Loucy (cell line): ENCODE measurements around the gene LDLRAD4.

Experiments
- H2AFZ ChIP-seq: fragments of 200-600 bp; sonication (generic); 2 replicates; pipeline ENCODE4 v1.6.0; 2016; ENCODE audit warnings: antibody characterized with exemption, mild to moderate bottlenecking, low read length, moderate library complexity
- H3F3A ChIP-seq: fragments of 200-600 bp; 2 replicates; pipeline ENCODE4 v1.6.0; 2016; ENCODE audit warnings: antibody characterized with exemption, low read depth, mild to moderate bottlenecking
- H3K27me3 ChIP-seq: fragments of 200-600 bp; sonication (generic); 2 replicates; pipeline ENCODE4 v1.6.1; 2014; ENCODE audit warnings: low read length, mild to moderate bottlenecking; ENCODE audit not compliant: insufficient read depth, poor library complexity, severe bottlenecking
- H3K36me3 ChIP-seq: fragments of 200-600 bp; sonication (generic); 2 replicates; pipeline ENCODE4 v1.6.1; 2016; ENCODE audit warnings: low read length; ENCODE audit not compliant: insufficient read depth
- H3K4me1 ChIP-seq: fragments of 200-600 bp; sonication (generic); 2 replicates; pipeline ENCODE4 v1.5.1; 2014; ENCODE audit warnings: low read length, mild to moderate bottlenecking; ENCODE audit not compliant: insufficient read depth, poor library complexity, severe bottlenecking
- H3K4me2 ChIP-seq: fragments of 200-600 bp; sonication (generic); 2 replicates; pipeline ENCODE4 v1.6.0; 2014; ENCODE audit warnings: antibody characterized with exemption, low read length, low read depth, mild to moderate bottlenecking; ENCODE audit not compliant: poor library complexity, severe bottlenecking
- H3K4me3 ChIP-seq: fragments of 200-600 bp; sonication (generic); 2 replicates; pipeline ENCODE4 v1.5.1; 2014; ENCODE audit warnings: low read length, mild to moderate bottlenecking, mixed read lengths; ENCODE audit not compliant: poor library complexity, severe bottlenecking
- H3K79me2 ChIP-seq: fragments of 200-600 bp; sonication (generic); 2 replicates; pipeline ENCODE4 v1.6.1; 2014; ENCODE audit warnings: low read length; ENCODE audit not compliant: insufficient read depth
- H3K9ac ChIP-seq: fragments of 200-600 bp; sonication (generic); 2 replicates; pipeline ENCODE4 v1.6.0; 2014; ENCODE audit warnings: mild to moderate bottlenecking, low read depth, low read length, moderate library complexity; ENCODE audit not compliant: poor library complexity, severe bottlenecking
- H3K9me2 ChIP-seq: fragments of 200-600 bp; sonication (generic); replicated peaks from 2 replicates; pipeline ENCODE4 v1.6.1; 2016; ENCODE audit warnings: low read depth, low read length, mixed read lengths
- H3K9me3 ChIP-seq: fragments of 200-600 bp; sonication (generic); 2 replicates; pipeline ENCODE4 v1.6.1; 2014; ENCODE audit warnings: mild to moderate bottlenecking, antibody characterized with exemption, low read length, low read depth; ENCODE audit not compliant: insufficient read depth
- H4K20me1 ChIP-seq: fragments of 200-600 bp; sonication (generic); 2 replicates; pipeline ENCODE4 v1.6.0; 2014; ENCODE audit warnings: antibody characterized with exemption, low read length, mild to moderate bottlenecking; ENCODE audit not compliant: insufficient read depth, poor library complexity, severe bottlenecking
- CTCF ChIP-seq: fragments of 200-600 bp; sonication (generic); conservative IDR thresholded peaks from 2 replicates; pipeline ENCODE4 v1.5.1; 2014; ENCODE audit warnings: mild to moderate bottlenecking, antibody characterized with exemption, low read length
- EZH2phosphoT487 ChIP-seq: fragments of 200-600 bp; IDR thresholded peaks from 2 replicates; pipeline ENCODE4 v1.6.1; 2018; ENCODE audit warnings: antibody characterized with exemption, mild to moderate bottlenecking, moderate library complexity, borderline replicate concordance

Gene LDLRAD4

GRCh38 chr18:13527730-13528129 lies 309.2 kb downstream of the LDLRAD4 start:
- H3K27me3 ChIP-seq = no peaks in the 10 kb centered on the region

GRCh38 chr18:13528739-13529392 lies 310.3 kb downstream of the LDLRAD4 start:
- no peaks in the 10 kb centered on the region for H3K79me2 ChIP-seq
- H3K9me2 ChIP-seq = no peaks in the 10 kb centered on the region
- H4K20me1 ChIP-seq = no peaks in the 10 kb centered on the region
- H3K36me3 ChIP-seq = no peaks in the 10 kb centered on the region
- no peaks in the 10 kb centered on the region for H3K27me3 ChIP-seq
- no peak overlapping the region for H3K4me3 ChIP-seq
- H3K4me2 ChIP-seq = no peak overlapping the region
- no peak overlapping the region for H3K9ac ChIP-seq
- no peaks in the 10 kb centered on the region for H3K9me3 ChIP-seq
- H3K4me1 ChIP-seq = peaks cover 8% of the 10 kb centered on the region
- H3F3A ChIP-seq = no peaks in the 10 kb centered on the region
- H2AFZ ChIP-seq = no peak overlapping the region
- no peak for TF ChIP-seq CTCF
- no peak for TF ChIP-seq EZH2phosphoT487

More at GRCh38 chr18:13527730-13528129, 309.2 kb downstream of the LDLRAD4 start:
- Histone ChIP-seq H3F3A (no peaks in the 10 kb centered on the region), H4K20me1 (no peaks in the 10 kb centered on the region), H3K9ac (no peak overlapping the region), H3K4me1 (peaks cover 8% of the 10 kb centered on the region), H3K4me3 (no peak overlapping the region), H2AFZ (no peak overlapping the region), H3K36me3 (no peaks in the 10 kb centered on the region), H3K4me2 (no peak overlapping the region), H3K9me3 (no peaks in the 10 kb centered on the region), H3K79me2 (0 out of 2 replicates have a peak, but pooled peaks cover 4% of the 10 kb centered on the region), H3K9me2 (no peaks in the 10 kb centered on the region)
- no peak for TF ChIP-seq CTCF
- TF ChIP-seq EZH2phosphoT487 = no peak

GRCh38 chr18:13530033-13530878 lies 311.7 kb downstream of the LDLRAD4 start:
- Histone ChIP-seq H2AFZ (no peak overlapping the region), H3F3A (no peaks in the 10 kb centered on the region), H3K79me2 (0 out of 2 replicates have a peak, but pooled peaks cover 5% of the 10 kb centered on the region), H3K4me1 (peaks cover 8% of the 10 kb centered on the region), H3K27me3 (no peaks in the 10 kb centered on the region), H3K9ac (peak overlapping the region; percentile 43), H3K9me3 (no peaks in the 10 kb centered on the region), H4K20me1 (no peaks in the 10 kb centered on the region), H3K9me2 (no peaks in the 10 kb centered on the region), H3K4me2 (peak overlapping the region; percentile 13), H3K4me3 (no peak overlapping the region), H3K36me3 (no peaks in the 10 kb centered on the region)
- no peak for TF ChIP-seq EZH2phosphoT487
- no peak for TF ChIP-seq CTCF
